Activated CD4-positive, alpha-beta T cell treated with anti-CD3 and anti-CD28 coated beads for 1 hour (primary cell): ENCODE measurements around the gene SMIM22.

Source experiments
- DNase-seq: peaks from one replicate; pipeline ENCODE4 v3.0.0-alpha.2; 2020

SMIM22 gene

DNA sequence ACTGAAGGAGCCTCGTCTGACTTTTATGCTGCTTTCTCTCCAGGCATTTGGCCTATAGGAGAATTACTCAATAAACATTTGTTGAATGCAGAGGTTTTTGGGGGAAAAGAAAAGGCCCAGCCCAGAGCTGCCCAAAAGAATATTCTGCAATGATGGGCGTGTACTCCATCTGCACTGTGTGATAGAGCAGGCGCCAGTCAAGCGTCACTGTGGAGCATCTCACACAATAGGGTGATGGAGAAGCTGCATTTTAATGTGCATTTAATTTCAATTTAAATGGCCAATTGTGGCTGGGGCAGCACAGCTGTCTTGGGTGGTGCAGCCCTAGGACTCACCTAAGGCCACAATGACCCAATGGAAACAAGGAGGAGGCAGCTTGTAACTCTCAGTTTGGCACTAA is 31.4 kb downstream of the SMIM22 start:
- no peak for DNase-seq

- DNase-seq, result no peak
These were observed 31.8 kb downstream of the SMIM22 start for GRCh38 chr16:4826980-4827379.

DNA sequence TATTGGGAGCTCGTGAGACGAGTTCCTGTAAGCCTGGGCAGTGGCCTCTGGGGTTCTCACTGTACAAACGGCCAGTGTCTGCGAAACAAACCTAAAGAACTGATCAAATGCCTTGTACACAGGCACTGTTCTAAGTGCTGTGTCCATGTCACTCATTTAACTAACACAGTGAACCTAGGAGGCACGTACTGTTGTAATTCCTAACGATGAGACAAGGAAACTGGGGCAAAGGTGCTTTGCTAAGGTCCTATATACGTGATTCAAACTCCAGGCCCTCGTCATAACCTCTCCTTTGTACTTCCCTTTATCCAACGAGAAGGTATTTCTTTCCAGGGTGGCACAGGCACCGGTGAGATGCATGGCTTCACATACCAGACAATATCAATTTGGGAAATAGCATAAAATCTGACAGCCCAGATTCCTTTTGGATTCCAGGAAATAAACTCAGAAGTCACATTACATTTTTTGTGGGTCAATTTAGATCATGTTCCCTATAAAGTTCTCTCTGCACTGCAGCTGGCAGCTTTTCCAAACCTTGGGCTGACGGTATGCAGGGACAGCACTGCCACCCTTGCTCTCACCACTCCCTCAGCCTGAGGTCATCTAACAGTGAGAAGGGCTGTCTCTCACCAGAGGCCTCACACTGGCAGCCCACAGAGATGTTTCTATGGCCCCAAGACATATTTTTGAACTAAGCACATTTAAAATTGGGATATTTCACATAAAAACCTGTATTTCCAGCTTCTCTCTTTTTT is 33.6 kb downstream of the SMIM22 start:
- no peak for DNase-seq

- DNase-seq, result no peak
These were observed 35.2 kb downstream of the SMIM22 start for GRCh38 chr16:4830408-4830807.

- no peak for DNase-seq
These were observed 36.4 kb downstream of the SMIM22 start for GRCh38 chr16:4831616-4832015.

- DNase-seq, result no peak
These were observed 37.7 kb downstream of the SMIM22 start for GRCh38 chr16:4832698-4833343.

GRCh38 chr16:4833584-4833983 is 38.4 kb downstream of the SMIM22 start:
- no peak for DNase-seq

- DNase-seq, result no peak
These were observed 41.6 kb downstream of the SMIM22 start for GRCh38 chr16:4836727-4837126.

DNA sequence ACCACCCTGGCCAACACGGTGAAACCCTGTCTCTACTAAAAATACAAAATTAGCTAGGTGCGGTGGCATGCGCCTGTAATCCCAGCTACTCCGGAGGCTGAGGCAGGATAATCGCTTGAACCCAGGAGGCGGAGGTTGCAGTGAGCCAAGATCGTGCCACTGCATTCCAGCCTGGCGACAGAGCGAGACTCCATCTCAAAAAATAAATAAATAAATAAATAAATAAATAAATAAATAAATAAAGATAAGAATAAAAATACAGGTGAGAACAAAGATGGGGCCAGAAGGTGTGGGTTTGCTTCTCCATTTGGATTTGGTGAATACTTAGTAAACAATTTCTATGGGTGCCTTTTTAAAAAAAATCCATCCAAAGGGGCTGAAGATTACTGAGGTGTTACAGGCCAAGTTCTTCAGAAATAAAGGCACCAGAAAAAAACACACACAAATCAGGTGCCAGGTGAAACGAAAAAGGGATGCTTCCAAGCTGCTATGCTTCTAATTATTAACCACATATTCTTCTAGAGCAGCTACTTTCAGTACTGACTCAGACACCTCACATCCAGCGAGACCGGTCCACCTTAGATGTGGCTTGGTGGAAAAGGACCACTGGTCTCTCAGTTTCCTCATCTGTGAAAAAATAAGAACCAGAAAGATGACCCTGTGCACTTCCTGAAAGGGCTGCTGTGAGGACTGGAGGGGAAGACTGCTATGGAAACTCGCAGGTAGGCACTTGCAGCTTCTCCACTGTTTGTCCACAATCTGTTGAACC is 42.7 kb downstream of the SMIM22 start:
- no peak for DNase-seq

- no peak for DNase-seq
These were observed 44.8 kb downstream of the SMIM22 start for GRCh38 chr16:4839942-4840341.

DNA sequence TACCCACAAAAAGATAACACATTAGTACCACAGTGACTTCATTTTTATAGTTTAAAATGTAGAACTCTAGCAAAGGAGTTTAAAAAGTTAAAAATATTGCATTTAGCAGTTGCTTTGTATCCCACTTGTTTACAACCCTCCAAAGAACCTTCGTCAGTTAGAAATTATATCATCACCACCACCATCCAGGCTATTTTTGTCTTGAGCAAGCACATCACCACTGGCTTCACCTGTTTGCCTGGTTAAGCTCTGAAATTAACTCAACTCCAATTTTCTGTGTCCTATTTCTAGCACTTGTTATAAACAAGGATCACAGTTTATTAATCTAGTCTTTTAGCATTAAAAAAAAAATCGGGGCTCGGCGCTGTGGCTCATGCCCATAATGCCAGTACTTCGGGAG is 45.8 kb downstream of the SMIM22 start:
- no peak for DNase-seq
